GM23248 (cell line): ENCODE results near the gene KRTAP5-5. TPM values are rescaled to one million over a fixed set of nuclear protein-coding genes. Genes with fewer than 3 reads are reported as not detected.

Experiments used
- DNase-seq: peaks from one replicate; pipeline ENCODE4 v3.0.0-alpha.2; 2015
- H2AFZ ChIP-seq: fragments of 200-600 bp; sonication (generic); 2 replicates; pipeline ENCODE4 v1.6.1; 2016; ENCODE audit warnings: antibody characterized with exemption
- H3F3A ChIP-seq: fragments of 200-600 bp; sonication (generic); 2 replicates; pipeline ENCODE4 v1.6.1; 2016; ENCODE audit warnings: mild to moderate bottlenecking, antibody characterized with exemption, mixed run types; ENCODE audit not compliant: insufficient read depth
- H3K27ac ChIP-seq: fragments of 200-600 bp; sonication (generic); 2 replicates; pipeline ENCODE4 v1.5.1; 2016; ENCODE audit warnings: mild to moderate bottlenecking
- H3K27me3 ChIP-seq: fragments of 200-600 bp; sonication (generic); replicated peaks from 2 replicates; pipeline ENCODE4 v1.6.1; 2016; ENCODE audit warnings: mild to moderate bottlenecking; ENCODE audit not compliant: insufficient read depth
- H3K36me3 ChIP-seq: fragments of 200-600 bp; sonication (generic); 2 replicates; pipeline ENCODE4 v1.6.1; 2016; ENCODE audit warnings: low read depth, mild to moderate bottlenecking
- H3K4me1 ChIP-seq: fragments of 200-600 bp; sonication (generic); 2 replicates; pipeline ENCODE4 v1.6.1; 2016; ENCODE audit warnings: mild to moderate bottlenecking; ENCODE audit not compliant: insufficient read depth
- H3K4me2 ChIP-seq: fragments of 200-600 bp; sonication (generic); one replicate; pipeline ENCODE4 v1.6.1; 2016; ENCODE audit warnings: mild to moderate bottlenecking; ENCODE audit not compliant: unreplicated experiment
- H3K4me3 ChIP-seq: fragments of 200-600 bp; sonication (generic); 2 replicates; pipeline ENCODE4 v1.5.1; 2016; ENCODE audit warnings: mild to moderate bottlenecking
- H3K79me2 ChIP-seq: fragments of 200-600 bp; sonication (generic); 2 replicates; pipeline ENCODE4 v1.6.1; 2016; ENCODE audit warnings: mild to moderate bottlenecking; ENCODE audit not compliant: insufficient read depth
- H3K9ac ChIP-seq: fragments of 200-600 bp; sonication (generic); 2 replicates; pipeline ENCODE4 v1.6.1; 2016; ENCODE audit warnings: mild to moderate bottlenecking
- H3K9me2 ChIP-seq: fragments of 200-600 bp; sonication (generic); 2 replicates; pipeline ENCODE4 v1.6.1; 2016; ENCODE audit warnings: mixed run types, mild to moderate bottlenecking, moderate library complexity; ENCODE audit not compliant: insufficient read depth
- H3K9me3 ChIP-seq: fragments of 200-600 bp; sonication (generic); one replicate; pipeline ENCODE4 v1.6.1; 2017; ENCODE audit warnings: low read depth
- H4K20me1 ChIP-seq: fragments of 200-600 bp; sonication (generic); 2 replicates; pipeline ENCODE4 v1.6.0; 2016; ENCODE audit not compliant: insufficient read depth
- EZH2 ChIP-seq: fragments of 200-600 bp; sonication (generic); IDR thresholded peaks from 2 replicates; pipeline ENCODE4 v1.6.1; 2018; ENCODE audit warnings: antibody characterized with exemption, mild to moderate bottlenecking; ENCODE audit not compliant: insufficient read depth, poor library complexity, severe bottlenecking
- EZH2phosphoT487 ChIP-seq: fragments of 200-600 bp; sonication (generic); IDR thresholded peaks from 2 replicates; pipeline ENCODE4 v1.6.1; 2018; ENCODE audit warnings: antibody characterized with exemption, moderate library complexity, mild to moderate bottlenecking, low read depth; ENCODE audit not compliant: insufficient read depth
- WGBS, 2 experiments: methylation state at CpG; one replicate each; pipeline ENCODE4 v1.1.6; 2015 to 2017; ENCODE audit warnings: low lambda C conversion rate in 2 of 2, low coverage in 1 of 2; ENCODE audit errors: missing lambda C conversion rate in 2 of 2; 5-methylcytosine and 5-hydroxymethylcytosine counted together
- in situ Hi-C: fragments of 300-500 bp; cut with MboI; formaldehyde crosslinking; loops from 2 replicates; pipeline ENCODE4 v1.15.0; 2020
- polyA plus RNA-seq: library from polyadenylated mRNA; unstranded; fragments of >200 nt; fragmentation: Nextera tagmentation; extraction: Ambion mirVana; gene quantifications from 2 replicates; pipeline ENCODE4 v1.2.1, GENCODE V29; 2016
- total RNA-seq: library from RNA; depleted of rRNA; stranded (reverse); fragments of >200 nt; shearing (Covaris generic); gene quantifications from 2 replicates; pipeline ENCODE4 v1.2.3, GENCODE V29; 2014

Gene KRTAP5-5
- total and polyA plus RNA-seq, 2 experiments from 2014 or later = not detected

GRCh38 chr11:1672613-1673350, 43.2 kb downstream of the KRTAP5-5 start:
- H3K4me1 ChIP-seq = no peaks in the 10 kb centered on the region
- DNase-seq = no peak
- 62 to 65% methylated on average over 15 of the region's 15 CpGs for whole genome bisulfite sequencing, 2 experiments
- H3K4me2 ChIP-seq = no peak overlapping the region
- H3K9ac ChIP-seq = no peak overlapping the region
- no peak overlapping the region for H3K27ac ChIP-seq
- H3K9me3 ChIP-seq = no peaks in the 10 kb centered on the region
- H4K20me1 ChIP-seq = no peaks in the 10 kb centered on the region
- H3K27me3 ChIP-seq = peaks cover 74% of the 10 kb centered on the region
- TF ChIP-seq EZH2 (no peak), EZH2phosphoT487 (no peak)
- no peaks in the 10 kb centered on the region for H3K79me2 ChIP-seq
- H3F3A ChIP-seq = no peaks in the 10 kb centered on the region
- no peaks in the 10 kb centered on the region for H3K36me3 ChIP-seq
- in situ Hi-C loops = no loop called here
- H3K9me2 ChIP-seq = no peaks in the 10 kb centered on the region
- H3K4me3 ChIP-seq = no peak overlapping the region
- H2AFZ ChIP-seq = no peak overlapping the region

- Histone ChIP-seq H3F3A (no peaks in the 10 kb centered on the region), H3K27me3 (peaks cover 66% of the 10 kb centered on the region), H3K4me2 (no peak overlapping the region), H4K20me1 (no peaks in the 10 kb centered on the region), H3K4me1 (no peaks in the 10 kb centered on the region), H3K4me3 (no peak overlapping the region), H3K27ac (no peak overlapping the region), H3K79me2 (no peaks in the 10 kb centered on the region), H3K36me3 (no peaks in the 10 kb centered on the region), H3K9ac (no peak overlapping the region), H3K9me2 (no peaks in the 10 kb centered on the region), H2AFZ (no peak overlapping the region), H3K9me3 (no peaks in the 10 kb centered on the region)
- in situ Hi-C loops = no loop called here
- TF ChIP-seq EZH2phosphoT487 = no peak
- DNase-seq = no peak
- WGBS, 2 experiments = 12 to 14% methylated on average over 11 of the region's 11 CpGs
These were observed 44.0 kb downstream of the KRTAP5-5 start for GRCh38 chr11:1673446-1674172.

GRCh38 chr11:1674173-1675131, 44.9 kb downstream of the KRTAP5-5 start:
- Histone ChIP-seq H3K36me3 (no peaks in the 10 kb centered on the region), H3K9me2 (no peaks in the 10 kb centered on the region), H4K20me1 (no peaks in the 10 kb centered on the region), H3K79me2 (no peaks in the 10 kb centered on the region), H2AFZ (no peak overlapping the region), H3K4me3 (no peak overlapping the region), H3K9ac (no peak overlapping the region), H3K4me1 (no peaks in the 10 kb centered on the region), H3K9me3 (no peaks in the 10 kb centered on the region), H3F3A (no peaks in the 10 kb centered on the region), H3K27ac (no peak overlapping the region), H3K27me3 (peaks cover 60% of the 10 kb centered on the region), H3K4me2 (no peak overlapping the region)
- DNase-seq = no peak
- WGBS, 2 experiments = 42 to 44% methylated on average over 21 of the region's 21 CpGs
- in situ Hi-C loops = no loop called here
- TF ChIP-seq EZH2 (no peak), EZH2phosphoT487 (no peak)

GRCh38 chr11:1675536-1676228, 46.1 kb downstream of the KRTAP5-5 start:
- H3K4me2 ChIP-seq = no peak overlapping the region
- in situ Hi-C loops = no loop called here
- no peak overlapping the region for H2AFZ ChIP-seq
- H3K9ac ChIP-seq = no peak overlapping the region
- no peak for DNase-seq
- no peaks in the 10 kb centered on the region for H3K9me3 ChIP-seq
- H4K20me1 ChIP-seq = no peaks in the 10 kb centered on the region
- no peaks in the 10 kb centered on the region for H3K79me2 ChIP-seq
- TF ChIP-seq EZH2 = no peak
- H3K36me3 ChIP-seq = no peaks in the 10 kb centered on the region
- H3K4me3 ChIP-seq = no peak overlapping the region
- no peaks in the 10 kb centered on the region for H3K9me2 ChIP-seq
- WGBS, 2 experiments = 41 to 46% methylated on average over 11 of the region's 11 CpGs
- no peaks in the 10 kb centered on the region for H3K4me1 ChIP-seq
- peaks cover 57% of the 10 kb centered on the region for H3K27me3 ChIP-seq
- H3F3A ChIP-seq = no peaks in the 10 kb centered on the region
- H3K27ac ChIP-seq = no peak overlapping the region
